NCI-H146 treated with DMSO at 0.1 percent for 48 hours (cell line): ENCODE measurements around the gene RELN.
A peak's percentile ranks its signal among the peaks of the same experiment; 100 is the strongest.
"Not testable (repeated sequence)": the region's sequence is repeated elsewhere in the genome, so short reads cannot be mapped to it uniquely, and the experiment has no call there.

ENCODE experiments used
- DNase-seq: peaks from one replicate; lab custom pipeline; 2025; ENCODE audit not compliant: unreplicated experiment; lab: John Stamatoyannopoulos, UW

Gene RELN

DNA sequence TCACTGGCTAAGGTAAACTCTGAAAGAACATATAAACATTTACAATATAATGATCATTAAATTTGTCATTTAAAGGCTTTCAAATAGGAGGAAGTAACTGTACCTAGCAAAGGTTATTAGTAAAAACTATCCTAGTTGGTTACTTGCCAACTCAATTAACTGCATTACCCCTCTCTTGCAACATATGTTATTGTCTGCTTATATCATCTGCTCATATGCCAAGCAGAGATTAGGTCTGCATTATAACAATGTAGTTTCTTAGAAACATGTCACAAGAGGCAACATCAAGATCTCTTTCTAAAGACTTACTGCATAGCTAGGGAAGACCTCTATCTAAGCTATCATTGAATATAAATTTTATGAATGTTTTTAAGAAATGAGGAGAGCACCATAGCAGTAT, 132.5 kb downstream of the RELN start:
- DNase-seq: no peak

DNA sequence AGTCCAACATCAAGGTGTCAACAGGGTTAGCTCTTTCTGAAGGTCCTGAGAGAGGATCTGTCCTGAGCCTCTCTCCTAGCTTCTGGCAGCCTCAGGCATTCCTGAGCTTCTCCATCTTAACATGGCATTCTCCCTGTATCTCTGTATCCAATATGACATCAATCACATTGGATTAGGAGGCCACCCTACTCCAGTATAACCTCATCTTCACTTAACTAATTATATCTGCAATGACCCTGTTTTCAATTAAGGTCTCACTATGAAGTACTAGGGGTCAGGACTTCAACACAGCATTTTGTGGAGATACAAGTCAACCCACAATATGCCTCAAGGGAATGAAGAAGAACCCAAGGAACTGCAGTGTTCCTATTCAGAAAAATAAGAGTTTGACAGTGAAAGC, 133.8 kb downstream of the RELN start:
- DNase-seq: no peak

DNA sequence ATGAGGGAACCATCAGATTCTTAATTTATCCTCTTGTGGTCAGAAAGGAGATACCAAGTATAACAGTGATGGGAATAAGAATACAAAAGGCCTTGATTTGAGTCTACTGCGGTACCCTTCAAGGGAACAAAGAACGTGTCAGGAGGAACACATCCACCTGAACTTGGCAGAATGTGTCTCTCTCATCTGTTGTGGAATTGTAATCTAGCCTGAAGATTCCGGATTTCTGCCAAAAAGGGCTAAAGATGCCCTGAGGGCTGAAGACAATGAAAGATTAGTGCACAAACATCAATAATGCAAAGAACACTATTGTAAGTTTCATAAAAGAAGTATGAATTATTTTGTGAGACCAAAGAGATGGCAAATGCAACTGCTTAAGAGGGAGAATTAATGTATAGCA, 134.8 kb downstream of the RELN start:
- no peak for DNase-seq

DNA sequence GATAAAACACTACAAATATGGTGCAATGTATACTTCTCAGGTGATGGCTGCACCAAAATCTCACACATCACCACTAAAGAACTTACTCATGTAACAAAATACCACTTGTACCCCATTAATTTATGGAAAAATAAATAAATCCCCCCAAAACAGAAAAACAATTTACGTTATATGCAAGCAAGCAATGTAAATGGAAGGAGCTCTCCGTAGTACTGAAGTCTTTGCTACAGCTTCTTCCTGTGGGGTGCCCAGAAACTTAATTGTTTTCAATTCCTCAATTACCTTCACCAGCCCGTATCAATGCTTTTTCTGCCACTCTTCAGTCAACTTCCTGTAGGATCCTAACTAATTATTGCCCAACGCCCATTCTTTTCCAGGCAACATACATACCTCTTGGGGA, 138.1 kb downstream of the RELN start:
- no peak for DNase-seq

DNA sequence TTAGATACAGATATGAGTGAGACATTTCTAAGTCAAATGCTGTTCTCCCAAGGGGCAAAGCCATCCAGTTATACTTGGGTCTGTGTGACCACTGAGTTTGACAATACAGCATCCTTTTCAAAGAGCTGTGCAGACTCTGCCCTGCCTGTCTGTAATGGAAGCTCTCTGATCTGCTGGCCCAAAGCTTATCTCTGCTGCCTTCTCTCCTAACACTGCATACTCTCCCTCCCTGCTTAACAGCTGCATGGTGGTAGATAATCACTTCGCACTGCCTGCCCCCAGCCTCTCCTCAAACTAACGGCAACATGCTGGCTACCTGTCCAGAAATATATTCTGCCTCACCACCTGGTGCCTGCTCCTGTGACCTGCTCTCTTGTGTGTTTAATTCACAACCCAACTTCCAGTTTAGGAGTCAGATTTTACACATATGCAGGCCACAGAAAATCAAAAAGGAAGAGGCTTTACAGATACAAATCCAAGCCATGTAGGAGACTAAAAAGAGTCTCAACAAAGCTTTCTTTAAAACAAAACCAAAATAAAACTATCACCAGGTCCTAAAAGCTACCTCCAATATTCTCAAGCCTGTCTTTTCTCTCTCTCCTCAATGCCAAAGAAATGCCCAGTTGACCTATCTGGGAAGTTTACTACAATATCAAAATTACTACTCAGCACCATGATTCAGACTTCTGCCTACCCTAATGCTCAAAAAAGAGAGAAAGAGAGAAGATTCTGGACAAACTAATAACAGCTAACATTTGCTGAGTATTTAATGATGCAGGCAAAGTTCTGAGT, 145.6 kb downstream of the RELN start:
- no peak for DNase-seq

DNA sequence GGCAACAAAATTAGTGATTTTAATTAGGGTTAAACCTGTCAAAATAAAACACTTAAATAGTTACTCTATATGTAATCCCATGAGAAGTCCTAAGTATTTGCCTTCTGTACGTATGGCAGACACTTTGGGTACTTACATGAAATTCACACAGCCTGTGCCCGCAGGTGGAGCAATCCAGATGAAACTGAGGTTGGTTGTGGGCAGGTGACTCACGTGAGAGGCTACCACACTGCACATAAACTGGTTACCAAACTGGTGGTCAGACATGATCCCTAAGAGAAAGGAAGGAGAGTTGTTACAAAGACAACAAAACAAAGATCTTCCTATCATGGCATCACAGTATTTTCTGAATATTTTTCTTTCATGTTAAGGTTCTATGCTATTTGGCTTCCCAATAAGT, 156.1 kb downstream of the RELN start:
- DNase-seq: no peak

DNA sequence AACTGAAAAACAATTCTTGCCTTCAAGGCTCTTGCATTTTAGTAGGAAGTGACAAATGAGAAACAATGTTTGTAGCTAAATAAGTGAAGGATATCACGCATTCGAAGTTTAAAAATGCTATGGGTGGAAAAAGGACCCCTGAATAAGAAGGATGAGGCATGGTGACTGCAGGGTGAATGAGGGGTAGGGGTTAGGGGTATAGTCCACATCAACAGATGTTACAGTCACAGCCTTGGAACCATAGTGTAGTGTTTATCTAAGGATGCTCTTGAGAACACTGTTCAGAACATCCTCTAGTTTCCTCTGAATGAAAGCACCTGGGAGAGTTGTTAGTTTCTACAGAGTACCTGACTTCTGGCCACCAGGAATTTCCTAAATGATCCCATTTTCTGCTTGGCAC, 157.0 kb downstream of the RELN start:
- no peak for DNase-seq

DNA sequence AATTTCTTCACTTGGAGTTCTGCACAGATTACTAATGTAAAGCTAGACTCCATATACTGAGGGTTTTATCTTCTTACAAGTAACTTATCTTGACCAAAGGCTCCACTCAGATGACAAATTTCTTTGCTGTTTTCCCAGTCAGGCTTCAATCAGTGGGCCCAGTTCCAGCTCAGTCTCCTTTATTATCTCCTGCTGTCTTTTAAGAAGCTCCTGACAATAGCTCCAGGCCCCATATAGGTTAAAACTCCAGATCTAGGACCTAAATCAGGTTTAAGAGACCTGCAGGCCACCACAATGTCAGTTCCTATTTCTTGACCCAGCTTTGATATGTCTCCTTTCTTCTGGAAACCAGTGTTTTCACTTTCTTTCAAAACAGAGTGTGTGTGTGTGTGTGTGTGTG, 165.2 kb downstream of the RELN start:
- no peak for DNase-seq

DNA sequence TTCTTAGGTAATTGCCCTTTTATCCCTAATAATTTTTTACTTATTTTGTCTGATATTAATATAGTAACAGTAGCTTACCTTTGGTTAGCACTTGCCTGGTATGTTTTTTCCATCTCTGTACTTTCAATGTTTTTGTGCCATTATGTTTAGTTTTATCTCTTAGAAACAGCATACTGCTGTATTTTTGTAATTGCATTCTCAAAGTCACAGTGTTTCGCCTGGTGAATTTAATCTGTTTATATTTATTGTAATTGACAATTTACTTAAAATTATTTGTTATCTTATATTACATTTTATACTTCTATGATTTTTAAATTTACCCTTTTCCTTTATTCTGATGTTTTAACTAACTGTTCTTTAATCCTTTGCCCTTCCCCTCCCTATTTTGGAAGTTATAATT, 166.4 kb downstream of the RELN start:
- DNase-seq: no peak

DNA sequence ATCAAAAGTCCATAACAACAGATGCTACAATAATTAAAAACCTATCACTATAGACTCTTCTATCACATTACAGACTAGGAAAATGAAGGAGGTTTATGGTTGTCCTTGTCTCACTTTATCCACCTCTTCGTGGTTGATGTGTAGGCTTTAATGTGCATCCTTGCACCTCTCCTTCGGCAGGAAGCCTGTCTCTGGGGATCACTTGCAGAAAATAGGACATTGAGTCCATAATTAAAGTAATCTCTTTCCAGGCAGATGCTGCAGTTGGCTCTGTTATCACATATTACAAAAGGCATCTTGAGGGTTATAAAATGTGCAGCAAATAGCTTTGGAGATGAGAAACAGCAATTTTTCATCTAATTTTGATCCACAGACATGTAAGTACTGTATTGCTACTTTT, 168.4 kb downstream of the RELN start:
- DNase-seq: peak; percentile 8

DNA sequence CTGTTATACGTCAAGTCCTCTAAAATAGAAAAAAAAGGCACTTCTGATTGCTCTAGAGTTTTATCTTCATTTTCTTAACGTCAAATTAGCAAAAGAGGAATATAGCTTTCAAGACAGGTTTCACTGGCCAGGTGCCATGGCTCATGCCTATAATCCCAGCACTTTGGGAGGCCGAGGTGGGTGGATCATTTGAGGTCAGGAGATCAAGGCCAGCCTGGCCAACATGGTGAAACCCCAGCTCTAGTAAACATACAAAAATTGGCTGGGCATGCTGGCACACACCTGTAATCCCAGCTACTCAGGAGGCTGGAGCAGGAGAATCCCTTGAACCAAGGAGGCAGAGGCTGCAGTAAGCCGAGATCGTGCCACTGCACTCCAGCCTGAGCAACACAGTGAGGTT, 173.5 kb downstream of the RELN start:
- DNase-seq: not testable (repeated sequence)

DNA sequence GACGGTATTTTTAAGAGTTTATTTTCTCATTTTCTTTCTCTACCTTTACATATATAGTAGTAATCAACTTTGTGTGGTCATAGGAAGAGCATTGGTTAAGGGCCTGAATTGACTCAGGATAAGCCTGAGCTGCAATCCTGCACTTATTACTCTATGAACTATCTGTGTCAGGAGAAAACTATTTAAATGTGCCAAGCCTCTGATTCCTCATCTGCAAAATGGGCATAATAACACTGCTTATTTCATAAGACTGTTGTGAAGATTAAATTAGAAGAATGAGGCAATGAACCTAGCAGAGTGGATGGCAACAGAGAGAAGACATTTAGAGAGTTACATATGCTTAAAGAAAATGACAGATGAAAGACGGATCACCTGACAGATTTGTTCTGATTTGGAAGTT, 175.5 kb downstream of the RELN start:
- no peak for DNase-seq

DNA sequence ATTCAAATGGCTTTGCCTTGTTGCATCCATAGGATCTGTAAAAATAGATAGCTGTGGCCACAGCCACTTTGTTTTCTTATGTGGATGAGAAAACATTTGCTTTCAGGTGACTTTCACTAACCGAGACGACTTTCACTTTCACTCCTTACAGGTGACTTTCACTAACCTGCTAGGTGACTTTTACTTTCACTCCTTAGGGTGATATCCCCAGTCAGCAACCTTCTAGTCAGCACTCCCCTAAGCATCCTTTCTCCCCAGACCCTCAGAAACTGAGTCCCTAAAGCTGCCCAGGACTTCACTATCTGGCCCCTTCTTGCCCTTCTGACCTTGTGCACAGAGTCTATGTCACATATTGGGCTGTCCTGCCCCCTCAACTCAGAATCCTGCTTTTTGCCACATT, 177.5 kb downstream of the RELN start:
- DNase-seq: no peak

DNA sequence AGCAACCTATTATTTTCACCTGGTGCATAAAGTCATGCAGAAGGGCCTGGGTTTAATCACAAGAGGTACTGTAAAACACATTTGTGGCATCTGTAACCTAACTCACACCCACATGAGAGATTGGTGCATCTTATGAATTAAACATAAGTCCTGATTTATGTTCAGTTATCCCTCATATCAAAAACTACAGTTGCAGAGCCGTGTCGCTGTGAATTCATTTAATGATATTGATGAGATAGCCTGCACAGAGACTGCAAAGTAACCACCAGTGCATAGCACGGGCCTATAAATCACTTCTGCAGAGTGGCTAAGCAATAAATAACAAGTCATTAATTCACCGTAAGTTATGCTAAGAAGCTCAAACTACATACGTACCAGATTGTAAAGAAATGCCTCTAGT, 178.2 kb downstream of the RELN start:
- no peak for DNase-seq

DNA sequence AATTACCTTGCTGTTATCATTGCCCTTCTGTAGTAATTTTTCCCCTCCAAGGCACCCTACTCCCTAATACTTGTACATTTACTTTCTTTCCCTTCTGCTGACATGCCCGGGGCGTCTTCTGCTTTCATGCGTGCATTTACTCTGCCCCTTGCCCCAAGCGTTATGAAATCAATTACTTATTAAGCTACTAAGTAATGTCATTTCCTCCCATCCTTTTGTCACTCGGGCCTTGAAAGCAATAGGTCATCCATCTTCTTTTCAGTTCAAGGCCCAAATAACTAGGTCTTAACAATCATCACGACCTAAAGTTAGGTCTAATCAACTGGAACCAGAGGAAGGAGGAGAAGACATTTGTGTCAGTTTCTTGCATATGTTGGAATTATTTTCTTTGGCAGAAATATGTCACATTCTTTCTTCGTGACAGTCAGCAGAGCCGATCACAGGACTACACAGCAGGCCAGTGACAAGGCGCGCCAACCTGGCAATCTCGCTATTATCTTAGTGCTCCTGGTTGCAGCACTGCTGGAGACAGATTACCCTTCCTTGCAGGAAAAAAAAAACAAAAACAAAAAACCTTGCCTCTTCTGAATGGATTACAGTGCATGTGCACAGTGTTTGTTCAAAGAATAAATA, 179.2 kb downstream of the RELN start:
- peak; percentile 16 for DNase-seq

DNA sequence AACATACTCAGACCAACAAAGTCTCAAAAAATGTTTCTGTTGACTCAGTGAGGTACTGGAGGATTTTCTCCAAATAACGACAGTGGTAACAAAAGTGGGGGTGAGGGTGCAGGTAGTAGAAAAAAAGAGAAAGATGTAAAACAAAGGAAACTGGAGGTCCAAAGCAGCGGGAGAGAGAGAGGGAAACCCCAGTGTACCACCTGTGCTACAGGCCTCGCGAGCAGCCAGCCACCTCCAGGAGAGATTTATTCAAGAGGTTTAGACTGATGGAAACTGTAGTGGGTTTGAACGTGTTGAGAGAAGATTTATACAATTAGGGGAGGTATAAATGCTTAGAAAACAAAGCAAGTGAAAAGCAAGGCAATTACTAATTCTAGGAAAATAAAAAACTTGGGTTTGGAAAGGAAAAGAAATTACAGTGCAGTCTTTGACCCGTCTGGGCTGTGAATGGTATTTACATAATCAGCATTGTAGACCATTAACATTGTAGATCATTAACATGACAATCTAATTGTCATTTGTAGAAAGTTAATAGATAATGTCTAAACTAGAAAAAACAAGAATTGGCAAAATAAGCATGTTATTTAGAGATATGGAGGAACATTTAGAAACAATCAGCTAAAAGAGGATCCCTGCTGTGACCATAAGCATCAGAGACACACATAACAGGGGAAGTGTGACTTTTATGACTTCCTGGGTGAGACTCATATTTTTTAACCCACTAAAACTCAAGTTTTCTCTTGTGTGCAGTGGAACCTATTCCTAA, 180.0 kb downstream of the RELN start:
- no peak for DNase-seq

DNA sequence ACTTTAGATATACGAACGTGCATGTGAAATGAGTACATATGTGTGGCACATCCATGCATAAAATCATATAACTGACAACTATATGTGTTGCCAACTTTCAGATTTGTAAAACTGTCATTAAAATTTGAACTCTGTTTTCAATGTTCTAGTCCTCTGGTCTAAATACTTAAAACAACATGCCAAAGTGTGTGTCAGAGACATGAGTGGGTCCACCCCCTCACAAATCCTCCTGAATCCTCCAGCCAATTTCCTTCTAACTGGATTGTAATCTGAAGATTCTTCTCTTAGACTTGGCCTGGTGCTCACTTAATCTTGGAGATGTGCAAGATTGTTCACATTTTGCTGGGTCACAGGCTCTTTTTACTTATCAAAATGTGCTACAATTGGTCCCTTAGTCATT, 184.1 kb downstream of the RELN start:
- no peak for DNase-seq

DNA sequence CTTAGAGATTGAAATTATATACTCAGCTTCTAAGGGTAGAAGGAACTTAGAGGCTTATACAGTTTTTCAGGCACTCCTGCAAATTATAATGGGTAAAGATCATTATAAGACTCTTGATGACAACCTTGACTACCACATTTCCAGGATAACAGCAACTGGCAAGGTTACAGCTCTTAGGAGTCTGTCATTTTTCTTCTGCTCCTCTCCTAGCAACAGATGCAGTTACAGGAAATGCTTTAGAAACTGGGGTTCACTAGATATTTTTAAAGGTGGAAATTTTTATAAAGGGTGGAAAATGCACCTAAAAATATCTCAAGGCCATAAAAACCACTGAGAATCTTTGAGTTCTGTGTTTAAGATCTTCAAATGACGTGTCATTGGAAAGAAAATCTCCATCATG, 185.8 kb downstream of the RELN start:
- DNase-seq: no peak

DNA sequence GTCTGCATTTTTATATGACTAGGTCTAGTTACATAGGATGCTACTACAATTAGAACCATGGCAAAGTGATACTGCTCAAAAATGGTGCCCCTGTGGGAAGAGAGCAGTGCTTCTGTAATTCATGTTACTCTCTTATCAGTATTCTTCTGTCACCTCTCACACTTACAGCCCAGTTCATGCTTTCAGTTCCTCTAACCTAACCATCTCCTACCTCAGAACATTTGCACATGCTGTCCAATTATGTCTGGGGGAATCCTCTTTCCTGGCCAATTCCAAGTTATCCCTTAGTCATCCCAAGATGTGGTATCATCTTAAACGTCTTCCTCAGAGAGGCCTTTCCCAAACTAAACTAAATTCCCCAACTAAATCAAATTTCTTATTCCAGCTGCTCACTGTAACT, 190.2 kb downstream of the RELN start:
- DNase-seq: no peak

DNA sequence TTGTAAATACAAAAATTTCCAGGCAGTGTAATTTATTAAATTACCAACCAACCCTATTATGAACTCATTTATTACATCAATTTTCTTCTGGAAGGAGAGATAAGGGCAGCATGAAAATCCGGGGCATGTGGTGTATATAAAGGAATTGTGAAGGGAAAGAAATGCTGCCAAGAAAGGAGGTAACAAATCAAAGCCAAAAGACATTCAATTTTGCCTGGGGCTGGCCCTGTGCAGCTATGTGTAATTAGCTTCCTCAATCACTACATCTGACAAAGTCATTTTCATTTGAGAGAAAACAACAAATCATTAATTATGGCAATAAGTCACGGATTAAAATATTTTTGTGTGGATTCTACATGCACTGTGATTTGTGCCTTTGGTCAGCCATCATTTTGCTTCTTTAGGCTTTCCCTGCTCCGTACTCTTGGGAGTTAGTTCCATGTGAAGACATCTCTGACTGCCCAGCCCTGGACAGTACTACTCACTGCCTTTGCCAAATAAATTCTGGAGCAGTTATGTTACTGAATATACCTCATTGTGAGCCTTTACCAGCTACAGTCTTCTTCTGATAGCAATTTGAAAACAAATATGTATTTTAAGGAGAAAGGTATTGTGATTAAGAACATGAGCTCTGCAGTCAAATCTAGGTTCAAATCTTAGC, 191.7 kb downstream of the RELN start:
- DNase-seq: no peak

DNA sequence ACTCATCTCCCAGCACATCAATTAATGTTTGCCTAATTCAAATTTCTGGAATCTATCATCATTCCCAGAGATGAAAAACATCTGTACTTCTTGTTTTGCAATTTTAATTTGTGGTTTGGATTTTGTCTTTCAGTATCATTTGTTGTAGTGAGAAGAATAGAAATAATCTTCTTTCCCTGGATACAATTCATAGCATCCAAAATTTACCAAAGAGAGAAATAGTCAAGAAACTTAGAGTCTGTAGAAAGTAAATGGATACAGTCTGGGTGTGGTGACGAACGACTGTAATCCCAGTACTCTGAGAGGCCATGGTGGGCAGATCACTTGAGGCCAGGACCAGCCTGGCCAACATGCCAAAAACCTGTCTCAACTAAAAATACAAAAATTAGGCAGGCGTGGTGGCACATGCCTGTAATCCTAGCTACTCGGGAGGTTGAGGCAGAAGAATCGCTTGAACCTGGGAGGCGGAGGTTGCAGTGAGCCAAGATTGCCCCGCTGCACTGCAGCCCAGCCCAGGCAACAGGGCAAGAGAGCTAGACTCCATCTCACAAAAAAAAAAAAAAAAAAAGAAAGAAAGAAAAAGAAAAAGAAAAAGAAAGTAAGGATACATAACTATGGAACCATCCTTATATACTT, 193.0 kb downstream of the RELN start:
- no peak for DNase-seq
